Measurements from ENCODE around the gene IGFALS. TPM values are rescaled to one million over a fixed set of nuclear protein-coding genes. Genes with fewer than 3 reads are reported as not detected.

The IGFALS gene
- total and polyA plus RNA-seq, 2 experiments from 2014 or later: 0.16 TPM; not detected in 1

DNA sequence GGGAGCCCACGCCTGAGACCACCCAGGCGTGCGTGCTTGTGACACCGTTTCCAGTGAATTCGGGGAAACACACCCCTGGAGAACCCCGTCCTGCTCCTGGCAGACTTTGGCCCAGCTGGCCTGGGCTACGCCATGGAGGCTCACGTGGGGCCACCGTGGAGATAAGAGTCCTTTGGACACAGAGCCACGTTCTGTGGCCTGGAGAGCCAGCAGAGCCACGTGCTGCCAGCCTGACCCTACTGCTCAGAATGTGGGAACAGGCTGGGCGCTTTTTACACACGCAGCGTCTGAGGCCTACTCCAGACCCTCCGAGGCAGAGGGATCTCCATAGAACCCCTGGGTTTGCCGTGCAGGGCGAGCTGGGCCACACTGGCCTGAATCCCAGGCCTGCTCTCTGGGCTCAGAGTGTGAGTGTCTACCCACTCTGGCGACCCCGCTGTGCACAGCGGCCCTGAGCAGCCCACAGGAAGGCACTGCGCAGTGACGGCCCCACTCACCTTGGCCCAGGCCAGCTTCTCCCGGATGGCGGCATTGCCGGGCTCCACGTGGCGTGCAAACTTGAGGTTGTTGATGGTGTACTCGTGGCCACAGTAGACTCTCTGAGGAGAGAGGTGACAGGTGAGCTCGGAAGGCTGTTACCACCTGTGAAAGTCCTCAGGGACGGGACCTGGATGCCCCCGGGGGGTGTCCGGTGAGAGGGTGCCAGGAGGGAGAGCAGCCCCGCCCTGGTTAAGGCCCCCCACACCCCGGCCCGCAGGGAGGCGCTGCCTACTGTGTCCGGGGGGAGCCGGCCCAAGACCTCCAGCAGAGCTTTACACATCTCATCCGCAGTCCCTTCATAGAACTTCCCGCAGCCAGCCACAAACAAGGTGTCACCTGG is 23.1 kb upstream of the IGFALS start:
- no peaks in the 10 kb centered on the region for H3K9me2 ChIP-seq (ENCODE audit: insufficient read depth)
- no peak overlapping the region for H3K4me2 ChIP-seq
- no peaks in the 10 kb centered on the region for H3K9me3 Mint-ChIP-seq
- H3K27ac Mint-ChIP-seq: no peak overlapping the region
- DNase-seq (ENCODE audit: low spot score): no peak
- ATAC-seq: no peak
- H3K36me3 Mint-ChIP-seq (ENCODE audit: low read depth): peaks cover 6% of the 10 kb centered on the region; the same call in 2 of the 3 replicates
- peaks cover 4% of the 10 kb centered on the region for H3K27me3 Mint-ChIP-seq (ENCODE audit: insufficient read depth, low read depth, poor library complexity)
- H3F3A ChIP-seq (replicated peaks; ENCODE audit: low read depth): no peaks in the 10 kb centered on the region; the same call in 1 of the 2 replicates
- no peaks in the 10 kb centered on the region; the same call in 1 of the 2 replicates for H4K20me1 ChIP-seq (replicated peaks; ENCODE audit: insufficient read depth)
- H2AFZ ChIP-seq: no peak overlapping the region
- no peaks in the 10 kb centered on the region for H3K36me3 ChIP-seq (ENCODE audit: insufficient read depth)
- no peaks in the 10 kb centered on the region for H3K4me1 Mint-ChIP-seq
- no peaks in the 10 kb centered on the region for H3K27me3 ChIP-seq (ENCODE audit: insufficient read depth)
- no peak overlapping the region for H3K27ac ChIP-seq (ENCODE audit: low read depth)
- TF ChIP-seq ZNF331 (CRISPR knock-in tag; IDR thresholded peaks at IDR 0.05; ENCODE audit: low read depth) (no peak), POLR2AphosphoS5 (IDR thresholded peaks at IDR 0.05; ENCODE audit: low read depth) (no peak), EZH2 (IDR thresholded peaks at IDR 0.05; ENCODE audit: low read depth, unreplicated experiment) (no peak), NANOG (IDR thresholded peaks at IDR 0.05; ENCODE audit: borderline replicate concordance) (no peak)
- TF ChIP-seq, protein P1, sequence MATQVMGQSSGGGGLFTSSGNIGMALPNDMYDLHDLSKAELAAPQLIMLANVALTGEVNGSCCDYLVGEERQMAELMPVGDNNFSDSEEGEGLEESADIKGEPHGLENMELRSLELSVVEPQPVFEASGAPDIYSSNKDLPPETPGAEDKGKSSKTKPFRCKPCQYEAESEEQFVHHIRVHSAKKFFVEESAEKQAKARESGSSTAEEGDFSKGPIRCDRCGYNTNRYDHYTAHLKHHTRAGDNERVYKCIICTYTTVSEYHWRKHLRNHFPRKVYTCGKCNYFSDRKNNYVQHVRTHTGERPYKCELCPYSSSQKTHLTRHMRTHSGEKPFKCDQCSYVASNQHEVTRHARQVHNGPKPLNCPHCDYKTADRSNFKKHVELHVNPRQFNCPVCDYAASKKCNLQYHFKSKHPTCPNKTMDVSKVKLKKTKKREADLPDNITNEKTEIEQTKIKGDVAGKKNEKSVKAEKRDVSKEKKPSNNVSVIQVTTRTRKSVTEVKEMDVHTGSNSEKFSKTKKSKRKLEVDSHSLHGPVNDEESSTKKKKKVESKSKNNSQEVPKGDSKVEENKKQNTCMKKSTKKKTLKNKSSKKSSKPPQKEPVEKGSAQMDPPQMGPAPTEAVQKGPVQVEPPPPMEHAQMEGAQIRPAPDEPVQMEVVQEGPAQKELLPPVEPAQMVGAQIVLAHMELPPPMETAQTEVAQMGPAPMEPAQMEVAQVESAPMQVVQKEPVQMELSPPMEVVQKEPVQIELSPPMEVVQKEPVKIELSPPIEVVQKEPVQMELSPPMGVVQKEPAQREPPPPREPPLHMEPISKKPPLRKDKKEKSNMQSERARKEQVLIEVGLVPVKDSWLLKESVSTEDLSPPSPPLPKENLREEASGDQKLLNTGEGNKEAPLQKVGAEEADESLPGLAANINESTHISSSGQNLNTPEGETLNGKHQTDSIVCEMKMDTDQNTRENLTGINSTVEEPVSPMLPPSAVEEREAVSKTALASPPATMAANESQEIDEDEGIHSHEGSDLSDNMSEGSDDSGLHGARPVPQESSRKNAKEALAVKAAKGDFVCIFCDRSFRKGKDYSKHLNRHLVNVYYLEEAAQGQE (IDR thresholded peaks at IDR 0.05; ENCODE audit: unreplicated experiment): no peak
- TF ChIP-seq, protein P2, sequence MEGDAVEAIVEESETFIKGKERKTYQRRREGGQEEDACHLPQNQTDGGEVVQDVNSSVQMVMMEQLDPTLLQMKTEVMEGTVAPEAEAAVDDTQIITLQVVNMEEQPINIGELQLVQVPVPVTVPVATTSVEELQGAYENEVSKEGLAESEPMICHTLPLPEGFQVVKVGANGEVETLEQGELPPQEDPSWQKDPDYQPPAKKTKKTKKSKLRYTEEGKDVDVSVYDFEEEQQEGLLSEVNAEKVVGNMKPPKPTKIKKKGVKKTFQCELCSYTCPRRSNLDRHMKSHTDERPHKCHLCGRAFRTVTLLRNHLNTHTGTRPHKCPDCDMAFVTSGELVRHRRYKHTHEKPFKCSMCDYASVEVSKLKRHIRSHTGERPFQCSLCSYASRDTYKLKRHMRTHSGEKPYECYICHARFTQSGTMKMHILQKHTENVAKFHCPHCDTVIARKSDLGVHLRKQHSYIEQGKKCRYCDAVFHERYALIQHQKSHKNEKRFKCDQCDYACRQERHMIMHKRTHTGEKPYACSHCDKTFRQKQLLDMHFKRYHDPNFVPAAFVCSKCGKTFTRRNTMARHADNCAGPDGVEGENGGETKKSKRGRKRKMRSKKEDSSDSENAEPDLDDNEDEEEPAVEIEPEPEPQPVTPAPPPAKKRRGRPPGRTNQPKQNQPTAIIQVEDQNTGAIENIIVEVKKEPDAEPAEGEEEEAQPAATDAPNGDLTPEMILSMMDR (conservative IDR thresholded peaks at IDR 0.05; ENCODE audit: low read depth in 2 of 2): no peak
- no peak overlapping the region for H3K4me3 ChIP-seq
- no peaks in the 10 kb centered on the region; the same call in 1 of the 2 replicates for H3K79me2 ChIP-seq (replicated peaks; ENCODE audit: insufficient read depth)
- H3K4me3 Mint-ChIP-seq: no peak overlapping the region
- no peaks in the 10 kb centered on the region for H3K4me1 ChIP-seq (ENCODE audit: insufficient read depth)

DNA sequence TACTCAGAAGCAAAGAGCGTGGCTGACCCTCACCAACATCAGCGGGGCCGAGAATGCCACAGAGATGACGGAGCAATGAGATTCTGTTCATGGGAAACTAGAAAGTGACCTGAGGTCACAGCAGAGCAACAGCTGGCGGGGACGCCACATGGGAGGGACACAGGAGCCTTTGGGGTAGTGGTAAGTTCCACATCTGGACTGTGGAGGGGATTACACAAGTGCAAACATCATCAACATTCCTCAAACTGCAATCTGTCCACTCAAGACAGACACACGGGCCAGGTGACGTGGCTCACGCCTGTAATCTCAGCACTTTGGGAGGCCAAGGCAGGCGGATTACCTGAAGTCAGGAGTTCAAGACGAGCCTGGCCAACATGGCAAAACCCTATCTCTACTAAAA is 22.0 kb upstream of the IGFALS start:
- no peaks in the 10 kb centered on the region for H3K4me1 Mint-ChIP-seq
- no peaks in the 10 kb centered on the region; the same call in 1 of the 2 replicates for H4K20me1 ChIP-seq (replicated peaks; ENCODE audit: insufficient read depth)
- no peaks in the 10 kb centered on the region for H3K36me3 ChIP-seq (ENCODE audit: insufficient read depth)
- ATAC-seq (no peak), DNase-seq (ENCODE audit: low spot score) (no peak)
- H2AFZ ChIP-seq: no peak overlapping the region
- H3K27ac ChIP-seq (ENCODE audit: low read depth): no peak overlapping the region
- no peaks in the 10 kb centered on the region for H3K9me3 Mint-ChIP-seq
- no peaks in the 10 kb centered on the region; the same call in 1 of the 2 replicates for H3K79me2 ChIP-seq (replicated peaks; ENCODE audit: insufficient read depth)
- no peaks in the 10 kb centered on the region; the same call in 1 of the 2 replicates for H3F3A ChIP-seq (replicated peaks; ENCODE audit: low read depth)
- no peak overlapping the region for H3K4me3 ChIP-seq
- no peak overlapping the region for H3K4me3 Mint-ChIP-seq
- peaks cover 6% of the 10 kb centered on the region; the same call in 2 of the 3 replicates for H3K36me3 Mint-ChIP-seq (ENCODE audit: low read depth)
- no peaks in the 10 kb centered on the region for H3K27me3 ChIP-seq (ENCODE audit: insufficient read depth)
- H3K9me2 ChIP-seq (ENCODE audit: insufficient read depth): no peaks in the 10 kb centered on the region
- H3K27me3 Mint-ChIP-seq (ENCODE audit: insufficient read depth, low read depth, poor library complexity): peaks cover 4% of the 10 kb centered on the region
- no peak overlapping the region for H3K27ac Mint-ChIP-seq
- H3K4me1 ChIP-seq (ENCODE audit: insufficient read depth): no peaks in the 10 kb centered on the region
- no peak for TF ChIP-seq NANOG (IDR thresholded peaks at IDR 0.05; ENCODE audit: borderline replicate concordance)
- TF ChIP-seq, protein P3, sequence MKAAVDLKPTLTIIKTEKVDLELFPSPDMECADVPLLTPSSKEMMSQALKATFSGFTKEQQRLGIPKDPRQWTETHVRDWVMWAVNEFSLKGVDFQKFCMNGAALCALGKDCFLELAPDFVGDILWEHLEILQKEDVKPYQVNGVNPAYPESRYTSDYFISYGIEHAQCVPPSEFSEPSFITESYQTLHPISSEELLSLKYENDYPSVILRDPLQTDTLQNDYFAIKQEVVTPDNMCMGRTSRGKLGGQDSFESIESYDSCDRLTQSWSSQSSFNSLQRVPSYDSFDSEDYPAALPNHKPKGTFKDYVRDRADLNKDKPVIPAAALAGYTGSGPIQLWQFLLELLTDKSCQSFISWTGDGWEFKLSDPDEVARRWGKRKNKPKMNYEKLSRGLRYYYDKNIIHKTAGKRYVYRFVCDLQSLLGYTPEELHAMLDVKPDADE (IDR thresholded peaks at IDR 0.05): no peak
- TF ChIP-seq, protein P1 (IDR thresholded peaks at IDR 0.05; ENCODE audit: unreplicated experiment): no peak
- no peak overlapping the region for H3K4me2 ChIP-seq

All from GM23338 (cell line).